NCI-H2081 treated with DMSO at 0.1 percent for 48 hours (cell line): ENCODE measurements around the gene PAX5.

Experiments
- DNase-seq: peaks from one replicate; lab custom pipeline; 2025; lab: John Stamatoyannopoulos, UW

Gene PAX5

DNA sequence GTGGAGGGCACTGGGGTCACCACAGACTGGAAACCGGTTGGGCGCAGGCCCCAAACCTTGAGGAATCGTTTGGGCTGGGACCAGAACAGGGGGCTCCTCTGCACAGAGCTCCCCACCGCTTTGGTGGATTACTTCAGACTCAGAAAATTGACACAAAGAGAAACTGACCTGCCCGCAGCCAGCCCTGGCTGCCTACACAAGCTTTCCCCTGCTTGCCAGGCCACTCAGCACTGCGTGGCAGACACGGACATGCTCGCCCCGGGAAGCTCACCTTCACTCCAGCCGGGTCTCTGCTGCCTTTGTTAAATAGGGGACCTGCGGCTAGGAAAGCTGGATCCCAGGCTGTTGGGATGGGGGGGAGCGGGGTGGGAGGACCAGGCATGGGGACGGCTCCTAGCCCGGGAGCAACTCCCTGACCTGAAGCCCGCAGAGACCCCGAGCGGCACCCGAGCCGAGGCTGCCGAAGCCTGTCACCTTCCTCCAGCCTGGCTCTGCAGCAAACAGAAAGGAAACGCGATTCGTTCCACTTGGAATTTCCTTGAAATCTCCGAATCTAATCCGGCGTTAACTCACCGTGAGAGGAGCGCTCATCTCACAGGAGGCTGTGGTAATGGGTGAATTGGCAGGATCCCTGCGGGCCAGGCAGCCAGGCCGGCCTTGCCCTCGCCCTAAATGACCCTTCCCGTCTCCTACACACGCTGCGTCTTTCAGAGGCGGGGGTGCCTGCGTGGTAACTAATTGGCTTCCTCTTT is 8.8 kb downstream of the PAX5 start:
- DNase-seq, result no peak

GRCh38 chr9:37017546-37017945 is 16.5 kb downstream of the PAX5 start:
- no peak for DNase-seq

- DNase-seq, result no peak
Measured at GRCh38 chr9:37011530-37011929, 22.5 kb downstream of the PAX5 start.

DNA sequence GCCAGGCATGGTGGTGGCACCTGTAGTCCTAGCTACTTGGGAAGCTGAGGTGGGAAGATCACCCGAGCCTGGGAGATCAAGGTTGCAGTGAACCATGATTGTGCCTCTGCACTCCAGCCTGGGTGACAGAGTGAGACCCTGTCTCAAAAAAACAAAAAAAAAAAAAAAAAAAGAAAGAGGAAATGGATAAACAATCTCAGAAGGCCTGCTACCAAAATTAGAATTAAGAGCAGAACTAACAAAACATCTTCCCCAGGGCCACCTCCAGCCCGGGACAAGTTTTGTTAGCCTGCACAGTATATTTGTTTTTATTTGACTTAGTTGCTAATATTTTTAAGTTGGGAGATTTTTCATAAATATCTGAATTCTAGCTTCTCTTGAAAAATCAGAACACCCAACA is 23.1 kb downstream of the PAX5 start:
- DNase-seq, result no peak

DNA sequence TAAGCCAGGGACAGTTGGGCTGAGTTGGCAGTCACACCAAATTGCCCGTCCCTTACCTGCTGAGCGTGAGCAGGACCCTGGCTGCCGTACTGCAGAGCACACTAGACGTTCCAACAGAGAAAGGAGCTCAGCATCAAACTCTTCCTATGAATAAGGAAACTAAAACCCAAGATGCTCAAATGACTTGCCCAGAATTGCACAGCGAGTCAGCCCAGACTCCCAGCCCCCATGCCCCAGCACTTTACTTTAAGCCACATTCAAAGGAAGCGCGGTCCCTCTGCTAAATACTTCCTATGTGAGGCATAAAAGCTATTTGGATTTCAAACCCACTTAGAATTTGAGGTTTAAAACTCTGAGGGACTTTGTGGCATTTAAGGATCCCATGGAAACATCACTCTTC is 23.9 kb downstream of the PAX5 start:
- no peak for DNase-seq

- DNase-seq, result no peak
Measured at GRCh38 chr9:37007295-37007694, 26.8 kb downstream of the PAX5 start.

DNA sequence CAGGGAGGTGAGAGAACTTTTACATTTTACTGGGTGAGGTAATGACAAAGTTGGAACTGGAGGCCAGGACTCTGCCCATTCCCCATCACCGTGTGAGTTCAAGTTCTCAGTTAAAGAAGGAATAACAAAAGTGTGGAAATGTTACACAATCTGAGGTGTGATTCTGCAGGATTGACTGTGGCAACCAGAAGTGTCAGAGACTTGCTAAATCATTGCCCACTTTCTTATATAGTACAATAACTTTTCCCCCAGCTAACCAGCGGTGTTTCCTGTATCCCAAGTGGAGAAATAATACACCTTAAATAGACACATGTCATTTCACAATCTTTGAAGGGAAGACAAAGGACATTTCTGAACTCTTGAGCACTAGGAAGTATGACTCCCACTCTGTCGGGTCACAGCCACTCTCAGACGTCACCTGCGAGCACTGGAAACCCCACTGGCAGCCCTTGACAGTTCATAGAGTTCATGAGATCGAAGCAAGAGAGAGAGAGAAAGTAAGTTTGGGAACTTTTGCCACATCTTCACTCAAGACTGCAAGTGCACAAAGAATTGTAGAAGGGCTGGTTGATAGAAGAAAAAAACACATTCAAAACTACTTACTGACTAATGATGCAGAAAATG is 28.4 kb downstream of the PAX5 start:
- DNase-seq, result no peak

DNA sequence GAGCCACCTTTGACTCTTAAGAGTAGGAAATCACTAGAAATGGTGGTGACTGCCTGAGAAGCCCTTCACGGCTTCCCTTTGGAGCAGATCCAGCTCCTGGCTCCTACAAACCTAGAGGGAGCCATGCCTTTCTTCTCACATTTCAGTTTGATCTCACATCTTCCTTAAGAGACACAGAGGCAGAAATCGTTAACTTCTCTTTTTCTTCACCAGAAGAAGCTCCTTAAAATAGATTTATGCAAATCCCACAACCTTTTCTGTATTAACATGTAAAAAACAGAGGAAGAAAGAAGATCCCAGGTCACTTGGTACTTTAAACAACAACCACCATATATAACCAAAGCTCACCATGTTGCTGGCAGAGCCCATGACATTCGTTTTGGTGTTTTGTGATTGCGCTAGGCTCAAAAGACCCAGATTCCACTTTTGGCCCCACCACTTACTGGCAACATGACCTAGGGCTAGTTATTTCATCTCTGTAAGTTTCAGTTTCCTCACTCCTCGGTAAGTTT is 29.6 kb downstream of the PAX5 start:
- no peak for DNase-seq

GRCh38 chr9:37002413-37003217 is 31.5 kb downstream of the PAX5 start:
- DNase-seq, result no peak

GRCh38 chr9:37002036-37002412 is 32.0 kb downstream of the PAX5 start:
- DNase-seq, result no peak

DNA sequence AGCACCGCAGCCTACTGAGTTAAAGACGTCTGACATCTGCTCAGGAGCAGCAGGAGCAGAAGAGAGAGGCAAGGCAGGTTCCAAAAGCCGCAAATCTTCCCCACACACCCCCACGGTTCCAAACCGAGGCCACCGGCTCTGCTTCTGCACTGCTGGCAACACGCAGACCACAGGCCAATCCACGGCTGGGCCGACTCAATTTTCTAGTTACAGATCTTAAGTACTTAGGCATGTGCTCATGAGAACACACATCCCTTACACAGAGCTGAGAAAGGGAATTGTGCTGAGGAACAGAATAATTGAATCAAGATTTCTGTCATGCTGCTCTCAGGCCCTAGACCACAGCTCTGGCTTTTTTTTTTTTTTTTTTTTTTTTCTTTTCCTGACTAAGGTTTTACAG is 32.6 kb downstream of the PAX5 start:
- DNase-seq, result no peak

GRCh38 chr9:36999728-37000333 is 34.2 kb downstream of the PAX5 start:
- DNase-seq, result no peak

- DNase-seq, result no peak
Measured at GRCh38 chr9:36997414-36997813, 36.7 kb downstream of the PAX5 start.

DNA sequence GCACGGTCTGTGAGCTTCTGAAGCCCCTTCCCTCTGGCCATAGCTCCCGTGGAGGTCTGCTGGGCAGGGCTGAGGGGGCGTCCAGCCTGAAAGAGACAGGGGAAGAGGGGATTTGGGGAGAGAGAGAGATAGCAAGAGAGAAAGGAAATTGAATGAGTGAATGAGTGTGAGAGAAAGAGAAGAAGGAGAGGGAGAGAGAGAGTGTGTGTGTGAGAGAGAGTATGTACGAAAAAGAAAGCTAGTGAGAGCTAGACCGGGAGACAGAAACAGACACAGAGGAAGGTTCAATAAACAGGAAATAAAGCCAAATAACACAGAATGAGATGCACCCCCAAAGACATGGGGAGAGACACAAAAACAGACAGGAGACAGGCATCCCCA is 37.4 kb downstream of the PAX5 start:
- DNase-seq, result no peak

- no peak for DNase-seq
Measured at GRCh38 chr9:36995927-36996705, 38.0 kb downstream of the PAX5 start.

DNA sequence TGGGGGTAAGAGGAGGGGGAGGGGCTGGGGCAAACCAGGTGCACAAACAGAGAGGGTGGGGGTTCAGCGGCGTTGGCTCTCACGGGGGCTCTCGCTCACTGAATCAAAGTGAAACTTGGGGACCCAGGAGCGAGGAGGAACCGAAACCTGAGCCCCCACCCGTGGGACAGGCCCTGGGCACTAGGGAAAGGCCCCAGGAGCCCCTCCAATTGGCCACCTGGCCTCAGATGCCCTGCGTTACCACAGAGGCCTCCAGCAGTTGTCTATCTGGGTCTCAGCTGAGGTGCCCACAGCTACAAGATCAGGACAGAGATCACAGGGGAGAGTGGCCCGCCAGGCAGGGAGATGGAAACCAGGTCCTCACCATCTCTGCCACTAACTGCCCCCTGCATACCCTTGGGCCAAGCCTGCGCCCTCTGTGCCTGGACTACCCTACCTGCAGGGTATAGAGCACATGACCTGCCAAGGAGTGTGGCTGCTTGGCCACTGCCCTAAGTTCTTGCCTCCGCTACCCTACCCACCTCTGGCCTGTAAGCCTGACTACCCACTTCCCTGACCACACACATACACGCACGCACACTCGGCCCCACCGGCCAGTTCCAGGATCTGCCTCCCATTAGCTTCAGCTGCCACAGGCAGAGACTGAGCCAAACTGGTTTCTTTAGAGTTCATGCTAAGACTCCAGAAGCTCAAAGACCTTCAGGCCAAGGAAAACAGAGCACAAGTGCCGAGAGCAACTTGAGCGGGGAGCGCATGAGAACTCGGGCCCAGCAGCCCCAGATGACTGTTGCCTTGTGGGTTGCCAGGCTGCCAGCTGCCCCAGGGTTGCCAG is 39.9 kb downstream of the PAX5 start:
- no peak for DNase-seq

DNA sequence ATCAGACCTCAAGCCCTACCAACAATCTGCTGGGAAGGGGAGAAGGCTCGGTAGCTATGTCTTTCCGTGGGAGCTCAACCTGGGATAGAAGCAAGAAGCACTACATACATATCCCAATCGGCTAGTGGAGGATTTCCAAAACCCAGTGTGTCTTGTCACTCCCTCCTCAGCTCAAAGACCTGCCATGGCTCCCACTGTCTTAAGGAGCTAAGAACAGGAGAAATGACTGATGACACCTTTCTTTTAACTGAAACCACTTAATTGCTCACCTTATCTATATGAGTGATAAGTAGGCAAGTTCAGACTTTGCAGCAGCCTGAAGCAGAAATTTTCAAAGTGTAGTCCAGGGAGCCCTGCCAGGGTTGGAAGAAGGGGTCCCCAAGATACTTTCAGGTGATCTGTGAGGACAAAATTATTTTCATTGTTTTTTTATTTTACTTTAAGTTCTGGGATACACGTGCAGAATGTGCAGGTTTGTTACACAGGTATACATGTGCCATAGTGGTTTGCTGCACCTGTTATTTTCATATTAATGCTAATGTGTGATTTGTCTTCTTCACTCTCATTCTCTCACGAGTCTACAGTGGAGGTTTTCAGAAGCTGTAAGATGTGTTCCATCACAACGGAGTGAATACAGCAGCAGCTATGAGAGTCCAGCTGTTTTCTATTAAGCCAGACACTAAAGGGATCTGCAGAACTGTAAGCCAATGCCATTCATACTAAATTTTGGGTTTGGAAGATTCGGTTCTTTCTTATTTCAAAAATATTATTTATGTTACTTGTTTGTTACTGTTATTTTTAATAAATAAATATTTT is 41.4 kb downstream of the PAX5 start:
- DNase-seq, result no peak

GRCh38 chr9:36991516-36992134 is 42.4 kb downstream of the PAX5 start:
- no peak for DNase-seq

- DNase-seq, result no peak
Measured at GRCh38 chr9:36988848-36989247, 45.2 kb downstream of the PAX5 start.

- DNase-seq, result no peak
Measured at GRCh38 chr9:36987891-36988290, 46.2 kb downstream of the PAX5 start.
